Gastroesophageal sphincter (tissue), 4 donors: ENCODE data around the gene TSPAN4. TPM values are rescaled to one million over a fixed set of nuclear protein-coding genes. Genes with fewer than 3 reads are reported as not detected.

Experiments used
- ATAC-seq: fragments of 150-250 bp; one replicate; pipeline ENCODE4 v1.9.1; 2016; ENCODE audit warnings: mild to moderate bottlenecking, moderate library complexity
- H3K27ac ChIP-seq, 4 donors: fragments of 200-600 bp; sonication (generic) in 3 of 4; 1 replicate in 3 of 4; 2 replicates in 1 of 4; pipeline ENCODE4 v1.5.1; 2016 to 2019
- H3K27me3 ChIP-seq: fragments of 200-600 bp; sonication (generic); one replicate; pipeline ENCODE4 v1.5.1; 2019
- H3K36me3 ChIP-seq, 2 donors: fragments of 200-600 bp; sonication (generic); one replicate each; pipeline ENCODE4 v1.5.1; 2019; ENCODE audit warnings: control low read depth in 1 of 2
- H3K4me1 ChIP-seq, 3 donors: fragments of 200-600 bp; sonication (generic); 1 replicate in 2 of 3; 2 replicates in 1 of 3; pipeline ENCODE4 v1.5.1; 2016 to 2019; ENCODE audit warnings: control low read depth in 2 of 3
- H3K4me3 ChIP-seq, 2 donors: fragments of 200-600 bp; sonication (generic); one replicate each; pipeline ENCODE4 v1.5.1; 2019; ENCODE audit warnings: mild to moderate bottlenecking in 1 of 2, moderate library complexity in 1 of 2
- H3K9me3 ChIP-seq, 3 donors: fragments of 200-600 bp; sonication (generic); one replicate each; pipeline ENCODE4 v1.5.1; 2017 to 2019; ENCODE audit warnings: control low read depth in 2 of 3
- EP300 ChIP-seq: sonication (generic); formaldehyde crosslinking; IDR thresholded peaks from one replicate; pipeline ENCODE4 v1.6.1; 2017; ENCODE audit warnings: antibody characterized with exemption, mild to moderate bottlenecking
- POLR2A ChIP-seq, 2 donors: fragments of 450-650 bp; IDR thresholded peaks; one replicate each; pipeline ENCODE4 v1.6.1; 2017; ENCODE audit warnings: antibody characterized with exemption in 2 of 2, mild to moderate bottlenecking in 2 of 2, moderate library complexity in 1 of 2
- POLR2AphosphoS5 ChIP-seq: sonication (generic); formaldehyde crosslinking; IDR thresholded peaks from one replicate; pipeline ENCODE4 v1.6.1; 2017; ENCODE audit warnings: antibody characterized with exemption
- WGBS, 2 donors: methylation state at CpG; one replicate each; pipeline ENCODE4 v1.1.5; 2018; ENCODE audit warnings: low coverage in 1 of 2; 5-methylcytosine and 5-hydroxymethylcytosine counted together
- total RNA-seq, 4 donors: library from RNA; depleted of rRNA; stranded (reverse); fragments of >200 nt; gene quantifications; one replicate each; pipeline ENCODE4 v1.1.0, GENCODE V29; 2016
- TF ChIP-seq, protein P1 (sequence below), 4 experiments: fragments of 200-600 bp in 2 of 4; fragments of 450-650 bp in 2 of 4; sonication (generic) in 1 of 4; IDR thresholded peaks; one replicate each; pipeline ENCODE4 v1.5.1; 2017 to 2019; ENCODE audit warnings: antibody characterized with exemption in 4 of 4, mild to moderate bottlenecking in 2 of 4, moderate library complexity in 2 of 4

The TSPAN4 gene
- total RNA-seq, 4 donors from 2014 or later, result 66.5 to 115 (median 112) TPM

DNA sequence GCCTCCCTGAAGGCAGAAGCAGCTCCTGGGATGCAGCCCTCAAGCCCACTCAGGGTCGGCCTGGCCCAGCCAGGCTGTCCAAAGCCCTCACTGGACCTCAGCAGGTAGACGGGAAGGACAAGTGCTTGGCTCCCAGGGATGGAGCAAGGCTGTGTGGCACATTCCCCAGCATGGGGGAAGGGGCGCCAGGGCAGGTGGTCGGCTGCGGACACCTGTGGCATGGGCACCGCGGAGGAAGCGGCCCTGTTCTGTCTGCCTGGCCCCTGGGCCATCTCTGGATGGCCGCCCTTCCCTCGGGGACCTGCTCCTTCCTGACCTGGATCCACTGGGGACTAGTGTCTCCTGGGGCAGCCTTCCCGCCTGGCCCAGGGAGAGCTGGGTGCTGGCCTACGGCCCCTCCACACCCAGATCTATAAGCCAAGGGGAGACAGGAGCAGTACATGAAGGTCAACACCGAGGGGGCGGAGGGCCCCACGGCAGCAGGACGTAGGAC is 42.0 kb downstream of the TSPAN4 start:
- no peaks in the 10 kb centered on the region for H3K4me1 ChIP-seq
- TF ChIP-seq POLR2A (IDR thresholded peaks at IDR 0.05) (no peak), EP300 (no peak), POLR2AphosphoS5 (no peak)
- TF ChIP-seq, protein P1, sequence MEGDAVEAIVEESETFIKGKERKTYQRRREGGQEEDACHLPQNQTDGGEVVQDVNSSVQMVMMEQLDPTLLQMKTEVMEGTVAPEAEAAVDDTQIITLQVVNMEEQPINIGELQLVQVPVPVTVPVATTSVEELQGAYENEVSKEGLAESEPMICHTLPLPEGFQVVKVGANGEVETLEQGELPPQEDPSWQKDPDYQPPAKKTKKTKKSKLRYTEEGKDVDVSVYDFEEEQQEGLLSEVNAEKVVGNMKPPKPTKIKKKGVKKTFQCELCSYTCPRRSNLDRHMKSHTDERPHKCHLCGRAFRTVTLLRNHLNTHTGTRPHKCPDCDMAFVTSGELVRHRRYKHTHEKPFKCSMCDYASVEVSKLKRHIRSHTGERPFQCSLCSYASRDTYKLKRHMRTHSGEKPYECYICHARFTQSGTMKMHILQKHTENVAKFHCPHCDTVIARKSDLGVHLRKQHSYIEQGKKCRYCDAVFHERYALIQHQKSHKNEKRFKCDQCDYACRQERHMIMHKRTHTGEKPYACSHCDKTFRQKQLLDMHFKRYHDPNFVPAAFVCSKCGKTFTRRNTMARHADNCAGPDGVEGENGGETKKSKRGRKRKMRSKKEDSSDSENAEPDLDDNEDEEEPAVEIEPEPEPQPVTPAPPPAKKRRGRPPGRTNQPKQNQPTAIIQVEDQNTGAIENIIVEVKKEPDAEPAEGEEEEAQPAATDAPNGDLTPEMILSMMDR (IDR thresholded peaks at IDR 0.05), result no peak
- H3K4me3 ChIP-seq, result no peak overlapping the region
- H3K36me3 ChIP-seq, result peaks cover 0 to 84% of the 10 kb centered on the region in 2 donors
- no peaks in the 10 kb centered on the region for H3K9me3 ChIP-seq
- ATAC-seq, result no peak
- H3K27ac ChIP-seq, result no peak overlapping the region
- no peaks in the 10 kb centered on the region for H3K27me3 ChIP-seq
- no CpG with 5 or more reads among the region's 16 CpGs for WGBS, 2 donors

DNA sequence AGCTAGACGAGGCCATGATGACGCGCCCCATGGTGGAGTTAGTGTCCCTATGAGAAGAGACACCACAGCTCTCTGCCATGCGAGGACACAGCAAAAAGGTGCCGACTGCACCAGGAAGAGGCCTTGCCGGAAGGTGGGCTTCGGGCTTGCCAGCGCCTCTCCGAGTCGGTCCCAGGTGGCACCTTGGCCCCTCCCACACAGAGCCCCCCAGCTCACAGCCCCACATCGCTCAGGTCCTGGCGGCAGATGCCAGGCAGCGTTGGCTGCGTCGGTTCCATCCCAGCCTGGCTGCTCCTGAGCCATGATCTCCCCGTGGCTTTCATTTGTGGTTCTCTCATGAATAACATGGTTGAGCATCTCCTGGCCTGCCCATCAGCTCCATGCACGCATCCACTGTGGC is 43.9 kb downstream of the TSPAN4 start:
- H3K27ac ChIP-seq, result no peak overlapping the region
- peaks cover 0 to 83% of the 10 kb centered on the region in 2 donors for H3K36me3 ChIP-seq
- ATAC-seq, result no peak
- H3K9me3 ChIP-seq, result no peaks in the 10 kb centered on the region
- WGBS, 2 donors, result 90 to 100% methylated on average over 5 to 10 of the region's 17 CpGs
- no peak overlapping the region for H3K4me3 ChIP-seq
- H3K27me3 ChIP-seq, result no peaks in the 10 kb centered on the region
- no peaks in the 10 kb centered on the region for H3K4me1 ChIP-seq
- TF ChIP-seq, protein P1 (IDR thresholded peaks at IDR 0.05), result no peak
- TF ChIP-seq POLR2AphosphoS5, result no peak

DNA sequence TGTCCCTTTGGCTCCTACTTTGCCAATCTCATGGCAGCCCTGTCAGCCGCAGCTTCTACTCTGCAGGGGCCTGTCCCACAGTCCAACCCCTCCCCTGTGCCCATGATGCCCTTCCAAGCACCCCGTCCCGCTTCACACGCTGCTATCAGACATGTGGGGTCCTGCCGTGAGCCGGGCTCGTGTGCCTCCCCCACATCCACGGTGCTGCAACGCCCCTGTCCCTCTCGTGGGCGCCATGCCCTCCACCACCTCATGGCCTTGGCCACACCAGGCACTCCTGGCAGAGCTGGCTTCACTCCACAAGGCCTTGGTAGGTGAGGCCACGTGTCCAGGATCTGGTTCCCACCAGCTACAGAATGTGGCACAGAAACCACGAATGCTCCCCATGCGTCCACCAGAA is 44.9 kb downstream of the TSPAN4 start:
- Histone ChIP-seq H3K4me1 (no peaks in the 10 kb centered on the region), H3K9me3 (no peaks in the 10 kb centered on the region), H3K4me3 (no peak overlapping the region), H3K27me3 (no peaks in the 10 kb centered on the region), H3K27ac (no peak overlapping the region), H3K36me3 (peaks cover 0 to 79% of the 10 kb centered on the region in 2 donors)
- no peak for ATAC-seq
- TF ChIP-seq, protein P1 (IDR thresholded peaks at IDR 0.05), result no peak
- no peak for TF ChIP-seq EP300
- TF ChIP-seq POLR2A (IDR thresholded peaks at IDR 0.05), result no peak
- no peak for TF ChIP-seq POLR2AphosphoS5
- WGBS, 2 donors, result 86 to 90% methylated on average over 1 to 4 of the region's 14 CpGs

DNA sequence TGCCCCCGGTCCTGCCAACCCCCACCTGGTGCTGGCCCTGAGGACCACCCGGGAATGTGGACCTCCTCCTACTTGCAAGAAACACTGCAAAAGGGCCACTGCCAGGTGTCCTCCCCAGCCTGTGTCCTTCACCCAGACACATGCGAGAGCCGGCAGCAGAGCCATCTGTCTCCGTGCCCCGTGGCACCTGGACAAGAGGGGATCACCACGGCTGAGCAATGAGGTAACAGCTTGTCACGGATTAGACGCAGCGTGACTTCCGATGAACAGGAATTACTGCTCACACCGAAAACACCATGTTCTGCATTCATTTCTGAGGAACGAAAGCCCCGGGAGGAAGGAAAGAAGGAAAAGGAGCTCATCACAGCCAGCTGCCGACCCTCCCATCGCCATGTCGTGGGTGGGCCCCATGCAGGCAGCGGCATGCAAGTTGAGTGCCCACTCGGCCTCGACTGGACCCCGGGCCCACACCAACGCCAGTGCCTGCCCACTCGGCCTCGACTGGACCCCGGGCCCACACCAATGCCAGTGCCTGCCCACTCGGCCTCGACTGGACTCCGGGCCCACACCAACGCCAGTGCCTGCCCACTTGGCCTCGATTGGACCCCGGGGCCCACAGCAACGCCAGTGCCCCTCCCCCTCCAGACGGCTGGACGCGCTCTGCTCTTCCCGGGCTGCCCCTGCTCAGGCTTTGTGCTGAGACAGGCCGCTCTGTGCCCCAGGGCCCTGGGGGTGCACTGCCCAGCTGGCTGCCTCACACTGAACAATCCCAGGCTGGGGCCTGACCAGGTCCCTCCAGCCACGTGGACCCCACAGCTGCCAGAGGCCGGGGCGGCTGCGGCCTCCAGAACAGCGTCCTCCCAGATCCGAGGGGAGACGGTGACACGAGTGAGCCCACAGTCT is 45.9 kb downstream of the TSPAN4 start:
- peaks cover 0 to 70% of the 10 kb centered on the region in 2 donors for H3K36me3 ChIP-seq
- WGBS, 2 donors, result 84 to 93% methylated on average over 15 to 17 of the region's 45 CpGs
- no peaks in the 10 kb centered on the region for H3K9me3 ChIP-seq
- no peaks in the 10 kb centered on the region for H3K27me3 ChIP-seq
- no peaks in the 10 kb centered on the region for H3K4me1 ChIP-seq
- H3K4me3 ChIP-seq, result no peak overlapping the region
- TF ChIP-seq, protein P1 (IDR thresholded peaks at IDR 0.05), result no peak
- TF ChIP-seq POLR2A (IDR thresholded peaks at IDR 0.05) (no peak), EP300 (no peak), POLR2AphosphoS5 (no peak)
- ATAC-seq, result no peak
- H3K27ac ChIP-seq, result no peak overlapping the region

DNA sequence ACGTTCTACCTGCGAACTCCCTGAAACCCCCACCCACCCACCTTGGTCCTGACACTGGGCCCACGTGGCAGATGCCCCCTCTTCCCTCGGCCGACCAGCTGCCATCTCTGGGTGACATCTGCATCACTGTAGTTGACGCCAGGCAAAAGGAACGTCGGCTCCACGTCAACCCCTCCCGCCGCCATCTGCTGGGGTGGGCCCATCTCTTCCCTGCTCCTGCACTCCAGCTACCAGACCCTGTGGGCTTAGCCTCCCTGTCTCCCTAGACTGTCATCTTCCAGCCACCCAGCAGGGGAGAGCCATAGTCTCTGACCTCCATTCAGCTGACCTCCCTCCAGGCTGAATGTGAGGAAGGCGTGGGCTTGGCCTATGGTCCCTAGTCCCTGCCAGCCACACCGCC is 46.6 kb downstream of the TSPAN4 start:
- ATAC-seq, result no peak
- Histone ChIP-seq H3K36me3 (peaks cover 0 to 63% of the 10 kb centered on the region in 2 donors), H3K9me3 (no peaks in the 10 kb centered on the region), H3K27me3 (no peaks in the 10 kb centered on the region), H3K4me3 (no peak overlapping the region), H3K4me1 (no peaks in the 10 kb centered on the region), H3K27ac (no peak overlapping the region)
- TF ChIP-seq, protein P1 (IDR thresholded peaks at IDR 0.05), result no peak
- TF ChIP-seq POLR2A (IDR thresholded peaks at IDR 0.05) (no peak), EP300 (no peak), POLR2AphosphoS5 (no peak)
- whole genome bisulfite sequencing, 2 donors, result no CpG with 5 or more reads among the region's 13 CpGs
